ENCODE data around the gene RNF114. TPM values are rescaled to one million over a fixed set of nuclear protein-coding genes. Genes with fewer than 3 reads are reported as not detected.

RNF114 gene
- total RNA-seq, 4 donors from 2014 or later = 73.2 to 102 (median 79.7) TPM

DNA sequence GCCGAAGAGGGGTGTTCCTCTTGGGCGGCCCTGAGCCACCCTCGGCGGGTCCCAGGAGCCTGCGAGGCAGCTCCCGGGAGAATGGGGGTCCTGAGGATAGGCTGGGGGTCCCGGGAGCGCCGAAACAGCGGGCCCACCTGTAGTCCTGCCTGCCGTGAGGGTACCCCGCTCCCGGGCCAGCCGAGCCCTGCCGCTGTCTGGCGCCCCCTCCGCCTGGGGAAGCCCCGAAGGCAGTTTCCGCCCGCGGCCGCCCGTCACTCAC lies 21.1 kb upstream of the RNF114 start:
- H3K27me3 ChIP-seq = no peaks in the 10 kb centered on the region
- no peaks in the 10 kb centered on the region for H3K9me3 ChIP-seq
- no peak for TF ChIP-seq POLR2A (IDR thresholded peaks at IDR 0.05)
- TF ChIP-seq, protein P1, sequence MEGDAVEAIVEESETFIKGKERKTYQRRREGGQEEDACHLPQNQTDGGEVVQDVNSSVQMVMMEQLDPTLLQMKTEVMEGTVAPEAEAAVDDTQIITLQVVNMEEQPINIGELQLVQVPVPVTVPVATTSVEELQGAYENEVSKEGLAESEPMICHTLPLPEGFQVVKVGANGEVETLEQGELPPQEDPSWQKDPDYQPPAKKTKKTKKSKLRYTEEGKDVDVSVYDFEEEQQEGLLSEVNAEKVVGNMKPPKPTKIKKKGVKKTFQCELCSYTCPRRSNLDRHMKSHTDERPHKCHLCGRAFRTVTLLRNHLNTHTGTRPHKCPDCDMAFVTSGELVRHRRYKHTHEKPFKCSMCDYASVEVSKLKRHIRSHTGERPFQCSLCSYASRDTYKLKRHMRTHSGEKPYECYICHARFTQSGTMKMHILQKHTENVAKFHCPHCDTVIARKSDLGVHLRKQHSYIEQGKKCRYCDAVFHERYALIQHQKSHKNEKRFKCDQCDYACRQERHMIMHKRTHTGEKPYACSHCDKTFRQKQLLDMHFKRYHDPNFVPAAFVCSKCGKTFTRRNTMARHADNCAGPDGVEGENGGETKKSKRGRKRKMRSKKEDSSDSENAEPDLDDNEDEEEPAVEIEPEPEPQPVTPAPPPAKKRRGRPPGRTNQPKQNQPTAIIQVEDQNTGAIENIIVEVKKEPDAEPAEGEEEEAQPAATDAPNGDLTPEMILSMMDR (IDR thresholded peaks at IDR 0.05) = no peak
- peak overlapping the region; percentile 73 to 99 (median 85) for H3K4me3 ChIP-seq
- 0% methylated on average over 1 of the region's 23 CpGs; no CpG with 5 or more reads in 1 of the 2 donors for WGBS, 2 donors
- DNase-seq = no peak
- peak overlapping the region; percentile 92 to 98 (median 97) for H3K27ac ChIP-seq
- peaks cover 17 to 63% (median 24%) of the 10 kb centered on the region in 3 donors for H3K4me1 ChIP-seq
- peaks cover 0 to 9% (median 0%) of the 10 kb centered on the region in 3 donors for H3K36me3 ChIP-seq
- intact Hi-C loops (cut with DNase I) = no loop called here

DNA sequence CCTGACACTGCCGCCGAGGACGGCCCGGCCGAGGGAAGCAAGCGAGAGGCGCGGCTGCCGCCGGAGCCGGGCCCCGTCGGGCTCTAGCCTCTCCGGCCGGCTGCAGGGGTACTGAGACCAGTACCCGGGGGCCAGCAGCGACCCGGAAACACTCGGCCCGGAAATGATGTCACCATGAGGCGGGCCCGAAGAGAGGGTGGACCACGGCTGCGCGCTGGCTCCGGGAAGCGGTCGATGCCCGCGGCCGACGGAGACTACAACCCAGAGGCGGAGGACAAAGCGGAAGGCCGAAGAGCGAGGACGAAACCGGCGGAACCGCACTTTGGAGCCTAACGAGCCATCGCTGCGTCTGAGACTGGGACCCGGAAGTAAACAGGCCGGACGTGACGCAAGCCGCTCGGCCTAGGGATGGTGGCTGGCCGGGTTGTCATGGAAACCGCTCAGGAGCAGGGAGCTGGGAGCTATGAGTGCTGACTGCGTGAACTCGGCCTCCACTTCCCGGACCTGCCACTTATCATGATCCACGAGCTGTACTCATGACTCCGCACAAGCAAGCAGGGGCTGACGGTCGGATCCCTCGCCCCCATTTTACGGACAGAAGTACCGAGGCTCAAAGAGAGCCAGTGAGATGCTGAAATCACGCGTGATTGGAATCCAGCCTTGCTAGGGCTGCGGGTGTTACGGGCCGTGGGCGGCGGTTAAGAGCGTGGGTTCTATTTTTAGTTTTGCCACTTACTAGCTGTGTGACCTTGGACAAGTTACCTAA lies 20.6 kb upstream of the RNF114 start, which contains the start of gene SPATA2:
TSS of gene SPATA2 (minus strand) at position 150 of the 766 bp plus-strand sequence. CDS start 7,039 bp downstream, outside the sequence.
- 0 to 1% methylated on average over 32 to 34 of the region's 69 CpGs for WGBS, 2 donors
- H3K9me3 ChIP-seq = no peaks in the 10 kb centered on the region
- H3K27me3 ChIP-seq = no peaks in the 10 kb centered on the region
- peaks cover 0 to 4% (median 0%) of the 10 kb centered on the region in 3 donors for H3K36me3 ChIP-seq
- H3K4me1 ChIP-seq = peaks cover 17 to 58% (median 24%) of the 10 kb centered on the region in 3 donors
- peak within 1 kb of the TSS; percentile 73 to 99 (median 85) for H3K4me3 ChIP-seq
- H3K27ac ChIP-seq = peak within 1 kb of the TSS; percentile 92 to 98 (median 97)
- intact Hi-C loops (cut with DNase I) = no loop called here
- peak; percentile 83 for DNase-seq
- TF ChIP-seq, protein P1 (IDR thresholded peaks at IDR 0.05) = no peak
- peak in 2 of 4 donors; percentile 60 to 72 for TF ChIP-seq POLR2A (IDR thresholded peaks at IDR 0.05)

DNA sequence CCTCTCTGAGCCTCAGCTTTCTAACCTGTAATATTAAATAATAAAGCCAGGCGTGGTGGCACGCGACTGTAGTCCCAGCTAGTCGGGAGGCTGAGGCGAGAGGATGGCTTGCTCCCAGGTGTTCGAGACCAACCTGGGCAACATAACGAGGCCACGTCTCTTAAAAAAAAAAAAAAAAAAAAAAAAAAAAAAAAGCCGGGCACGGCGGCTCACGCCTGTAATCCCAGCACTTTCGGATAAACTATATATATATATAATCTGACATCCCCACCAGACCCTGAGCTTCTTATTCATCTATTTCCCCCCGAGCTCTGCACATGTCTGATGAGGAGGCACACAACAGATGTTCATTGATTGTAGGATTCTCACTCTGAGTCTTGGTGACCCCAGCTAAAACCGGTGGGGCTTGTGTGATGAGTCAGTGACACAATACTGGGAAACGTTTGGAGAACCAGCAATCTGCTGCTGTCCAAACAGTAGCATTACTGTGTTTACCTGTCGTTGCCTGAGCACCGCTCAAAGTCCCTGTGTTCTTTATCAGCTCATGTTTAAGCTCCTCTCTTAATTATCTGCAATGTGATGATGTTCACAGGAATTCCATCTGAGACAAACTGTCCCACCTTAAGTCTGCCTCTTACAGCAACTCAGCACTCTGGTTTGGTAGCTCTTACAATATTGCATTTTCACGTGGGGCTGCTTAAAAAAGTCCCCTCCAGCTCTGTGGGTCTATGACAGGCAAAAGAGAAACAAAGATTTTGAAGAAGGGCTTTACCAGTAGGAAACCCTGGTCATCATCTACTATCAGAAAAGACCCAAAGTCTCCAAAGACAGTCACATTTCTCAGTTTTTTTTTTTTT lies 19.8 kb upstream of the RNF114 start:
- H3K36me3 ChIP-seq = no peaks in the 10 kb centered on the region
- peak overlapping the region; percentile 92 to 98 (median 97) for H3K27ac ChIP-seq
- WGBS, 2 donors = 22 to 33% methylated on average over 17 to 19 of the region's 19 CpGs
- H3K4me1 ChIP-seq = peaks cover 17 to 52% (median 24%) of the 10 kb centered on the region in 3 donors
- no peaks in the 10 kb centered on the region for H3K27me3 ChIP-seq
- DNase-seq = no peak
- intact Hi-C loops (cut with DNase I) = no loop called here
- H3K4me3 ChIP-seq = peak overlapping the region; percentile 73 to 99 (median 85)
- no peak for TF ChIP-seq POLR2A (IDR thresholded peaks at IDR 0.05)
- TF ChIP-seq, protein P1 (IDR thresholded peaks at IDR 0.05) = no peak
- H3K9me3 ChIP-seq = no peaks in the 10 kb centered on the region

DNA sequence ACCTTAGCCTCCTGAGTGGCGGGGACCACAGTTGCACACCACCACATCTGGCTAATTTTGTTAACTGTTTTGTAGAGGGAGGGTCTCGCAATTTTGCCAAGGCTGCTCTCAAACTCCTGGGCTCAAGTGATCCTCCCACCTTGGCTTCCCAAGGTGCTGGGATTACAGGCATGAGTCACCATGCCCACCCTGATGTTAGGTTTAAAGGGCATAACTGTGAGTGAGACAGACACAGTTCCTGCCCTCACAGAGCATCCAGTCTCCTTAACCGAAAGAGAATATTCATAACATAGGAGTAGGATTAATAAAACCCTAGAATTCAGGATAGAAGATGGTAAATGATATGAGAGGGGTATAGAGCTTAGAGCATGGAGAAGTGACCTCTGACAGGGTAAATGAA lies 17.8 kb upstream of the RNF114 start:
- no peak for DNase-seq
- H3K36me3 ChIP-seq = no peaks in the 10 kb centered on the region
- H3K27ac ChIP-seq = no peak overlapping the region
- no peak overlapping the region for H3K4me3 ChIP-seq
- peaks cover 17 to 33% (median 19%) of the 10 kb centered on the region in 3 donors for H3K4me1 ChIP-seq
- no peaks in the 10 kb centered on the region for H3K9me3 ChIP-seq
- intact Hi-C loops (cut with DNase I) = no loop called here
- no peaks in the 10 kb centered on the region for H3K27me3 ChIP-seq
- 91 to 92% methylated on average over 3 of the region's 3 CpGs for WGBS, 2 donors
- TF ChIP-seq POLR2A (IDR thresholded peaks at IDR 0.05) = no peak
- TF ChIP-seq, protein P1 (IDR thresholded peaks at IDR 0.05) = no peak

DNA sequence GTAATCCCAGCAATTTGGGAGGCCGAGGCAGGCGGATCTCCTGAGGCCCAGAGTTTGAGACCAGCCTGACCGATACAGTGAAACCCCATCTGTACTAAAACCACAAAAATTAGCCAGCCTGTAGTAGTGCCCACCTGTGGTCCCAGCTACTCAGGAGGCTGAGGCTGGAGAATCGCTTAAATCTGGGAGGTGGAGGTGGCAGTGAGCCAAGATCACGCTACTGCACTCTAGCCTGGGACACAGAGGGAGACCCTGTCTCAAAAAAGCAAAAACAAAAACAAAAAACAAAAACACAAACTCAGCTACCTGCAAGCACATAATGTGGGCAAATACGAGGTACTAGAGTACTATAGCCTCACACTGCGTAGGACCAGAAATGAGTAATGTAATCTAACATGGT lies 17.2 kb upstream of the RNF114 start:
- DNase-seq = no peak
- Histone ChIP-seq H3K9me3 (no peaks in the 10 kb centered on the region), H3K4me1 (peaks cover 13 to 28% (median 16%) of the 10 kb centered on the region in 3 donors), H3K4me3 (no peak overlapping the region), H3K27me3 (no peaks in the 10 kb centered on the region), H3K36me3 (no peaks in the 10 kb centered on the region), H3K27ac (no peak overlapping the region)
- intact Hi-C loops (cut with DNase I) = no loop called here
- 60 to 68% methylated on average over 5 to 6 of the region's 7 CpGs for WGBS, 2 donors
- TF ChIP-seq POLR2A (IDR thresholded peaks at IDR 0.05) = no peak
- TF ChIP-seq, protein P1 (IDR thresholded peaks at IDR 0.05) = no peak

All from esophagus squamous epithelium (tissue), 5 donors.